Suprapubic skin (tissue), 4 donors: Measurements from ENCODE around the gene PHOSPHO1.

Experiments
- CTCF ChIP-seq, 2 donors: fragments of 200-600 bp in 1 of 2; fragments of 450-650 bp in 1 of 2; sonication (generic) in 1 of 2; IDR thresholded peaks; one replicate each; pipeline ENCODE4 v1.5.1; 2016 to 2019; ENCODE audit warnings: antibody characterized with exemption in 2 of 2, mild to moderate bottlenecking in 1 of 2, moderate library complexity in 1 of 2
- EP300 ChIP-seq: sonication (generic); formaldehyde crosslinking; IDR thresholded peaks from one replicate; pipeline ENCODE4 v1.6.1; 2017; ENCODE audit warnings: antibody characterized with exemption
- POLR2A ChIP-seq, 2 donors: fragments of 450-650 bp; IDR thresholded peaks; one replicate each; pipeline ENCODE4 v1.6.1; 2017; ENCODE audit warnings: antibody characterized with exemption in 2 of 2, mild to moderate bottlenecking in 2 of 2, moderate library complexity in 2 of 2
- POLR2AphosphoS5 ChIP-seq, 3 donors: sonication (generic); formaldehyde crosslinking; IDR thresholded peaks; one replicate each; pipeline ENCODE4 v1.6.1; 2017; ENCODE audit warnings: antibody characterized with exemption in 3 of 3

GRCh38 chr17:49224997-49225337, 5.6 kb downstream of the PHOSPHO1 start:
- TF ChIP-seq EP300 (no peak), CTCF (IDR thresholded peaks at IDR 0.05) (no peak), POLR2A (IDR thresholded peaks at IDR 0.05) (no peak), POLR2AphosphoS5 (IDR thresholded peaks at IDR 0.05) (no peak)
